Measurements from ENCODE around the gene NEURL1. TPM values are rescaled to one million over a fixed set of nuclear protein-coding genes. Genes with fewer than 3 reads are reported as not detected.

Gene NEURL1
- total RNA-seq, 1 donor from 2014 or later: 1.3 TPM

- no peak for TF ChIP-seq CTCF (IDR thresholded peaks at IDR 0.05; ENCODE audit: insufficient read depth, low read length, poor library complexity, severe bottlenecking)
Observed at GRCh38 chr10:103466734-103467133, 26.8 kb upstream of the NEURL1 start.

GRCh38 chr10:103467406-103467805 is 26.1 kb upstream of the NEURL1 start:
- H3K4me3 ChIP-seq (ENCODE audit: low read depth, low read length): no peak overlapping the region
- TF ChIP-seq CTCF (IDR thresholded peaks at IDR 0.05; ENCODE audit: insufficient read depth, low read length, poor library complexity, severe bottlenecking): no peak
- no peak for DNase-seq (ENCODE audit: low read depth)
- no peaks in the 10 kb centered on the region for H3K36me3 ChIP-seq (ENCODE audit: control insufficient read depth, insufficient read depth, low read length)
- H3K27me3 ChIP-seq (ENCODE audit: control insufficient read depth, insufficient read depth, low read length): no peaks in the 10 kb centered on the region

More at GRCh38 chr10:103466734-103467133, 26.8 kb upstream of the NEURL1 start:
- DNase-seq (ENCODE audit: low read depth): no peak
- Histone ChIP-seq H3K36me3 (ENCODE audit: control insufficient read depth, insufficient read depth, low read length) (no peaks in the 10 kb centered on the region), H3K27me3 (ENCODE audit: control insufficient read depth, insufficient read depth, low read length) (no peaks in the 10 kb centered on the region), H3K4me3 (ENCODE audit: low read depth, low read length) (no peak overlapping the region)

GRCh38 chr10:103469201-103469600 is 24.3 kb upstream of the NEURL1 start:
- Histone ChIP-seq H3K4me3 (ENCODE audit: low read depth, low read length) (no peak overlapping the region), H3K27me3 (ENCODE audit: control insufficient read depth, insufficient read depth, low read length) (peaks cover 4% of the 10 kb centered on the region), H3K36me3 (ENCODE audit: control insufficient read depth, insufficient read depth, low read length) (no peaks in the 10 kb centered on the region)
- no peak for DNase-seq (ENCODE audit: low read depth)
- no peak for TF ChIP-seq CTCF (IDR thresholded peaks at IDR 0.05; ENCODE audit: insufficient read depth, low read length, poor library complexity, severe bottlenecking)

- no peak for TF ChIP-seq CTCF (IDR thresholded peaks at IDR 0.05; ENCODE audit: insufficient read depth, low read length, poor library complexity, severe bottlenecking)
- no peak for DNase-seq (ENCODE audit: low read depth)
- Histone ChIP-seq H3K36me3 (ENCODE audit: control insufficient read depth, insufficient read depth, low read length) (no peaks in the 10 kb centered on the region), H3K4me3 (ENCODE audit: low read depth, low read length) (no peak overlapping the region), H3K27me3 (ENCODE audit: control insufficient read depth, insufficient read depth, low read length) (peaks cover 4% of the 10 kb centered on the region)
Observed at GRCh38 chr10:103470761-103471653, 22.5 kb upstream of the NEURL1 start.

GRCh38 chr10:103472005-103472404 is 21.5 kb upstream of the NEURL1 start:
- DNase-seq (ENCODE audit: low read depth): no peak
- TF ChIP-seq CTCF (IDR thresholded peaks at IDR 0.05; ENCODE audit: insufficient read depth, low read length, poor library complexity, severe bottlenecking): no peak

More at GRCh38 chr10:103472005-103472404, 21.5 kb upstream of the NEURL1 start:
- H3K36me3 ChIP-seq (ENCODE audit: control insufficient read depth, insufficient read depth, low read length): no peaks in the 10 kb centered on the region
- no peak overlapping the region for H3K4me3 ChIP-seq (ENCODE audit: low read depth, low read length)
- H3K27me3 ChIP-seq (ENCODE audit: control insufficient read depth, insufficient read depth, low read length): peaks cover 4% of the 10 kb centered on the region
